Liver (tissue), 9 donors: Measurements from ENCODE around the gene CARD8. TPM values are rescaled to one million over a fixed set of nuclear protein-coding genes. Genes with fewer than 3 reads are reported as not detected.

Source experiments
- DNase-seq: peaks from one replicate; pipeline ENCODE4 v3.0.0-alpha.2; 2017; ENCODE audit warnings: low spot score
- H3K27ac ChIP-seq, 2 donors: one replicate each; pipeline ENCODE4 v1.7.0; 2013; ENCODE audit warnings: inconsistent platforms in 2 of 2, low read length in 2 of 2, control low read depth in 1 of 2, low read depth in 1 of 2, mild to moderate bottlenecking in 1 of 2
- H3K27me3 ChIP-seq, 4 donors: one replicate each; pipeline versions ENCODE4 v1.6.1 to v1.7.0; 2013; ENCODE audit warnings: low read length in 3 of 4, inconsistent platforms in 1 of 4, mild to moderate bottlenecking in 1 of 4, moderate library complexity in 1 of 4; ENCODE audit not compliant: control insufficient read depth in 4 of 4, insufficient read depth in 4 of 4
- H3K36me3 ChIP-seq, 4 donors: one replicate each; pipeline versions ENCODE4 v1.6.1 to v1.7.0; 2013; ENCODE audit warnings: low read length in 3 of 4, mild to moderate bottlenecking in 3 of 4, low read depth in 1 of 4, moderate library complexity in 1 of 4; ENCODE audit not compliant: control insufficient read depth in 4 of 4, insufficient read depth in 3 of 4
- H3K4me1 ChIP-seq, 4 donors: one replicate each; pipeline versions ENCODE4 v1.6.1 to v1.7.0; 2013; ENCODE audit warnings: low read length in 3 of 4, mild to moderate bottlenecking in 3 of 4, moderate library complexity in 1 of 4; ENCODE audit not compliant: control insufficient read depth in 4 of 4, insufficient read depth in 4 of 4
- H3K4me3 ChIP-seq, 3 donors: one replicate each; pipeline versions ENCODE4 v1.6.1 to v1.7.0; 2013; ENCODE audit warnings: low read length in 3 of 3, control low read depth in 1 of 3, low read depth in 1 of 3, mild to moderate bottlenecking in 1 of 3
- H3K9ac ChIP-seq, 2 donors: one replicate each; pipeline ENCODE4 v1.7.0; 2013; ENCODE audit warnings: low read length in 2 of 2, mild to moderate bottlenecking in 2 of 2, moderate library complexity in 2 of 2, control low read depth in 1 of 2, low read depth in 1 of 2
- H3K9me3 ChIP-seq, 4 donors: one replicate each; pipeline versions ENCODE4 v1.6.1 to v1.7.0; 2013; ENCODE audit warnings: low read length in 3 of 4; ENCODE audit not compliant: control insufficient read depth in 4 of 4
- EGR1 ChIP-seq, 2 donors: IDR thresholded peaks; 2 replicates each; pipeline ENCODE4 v1.6.1; 2016 to 2018; ENCODE audit warnings: antibody characterized with exemption in 2 of 2, low read depth in 2 of 2
- FOXA2 ChIP-seq: IDR thresholded peaks from 2 replicates; pipeline ENCODE4 v1.6.1; 2016; ENCODE audit warnings: antibody characterized with exemption
- GABPA ChIP-seq, 2 donors: IDR thresholded peaks in 1 of 2; conservative IDR thresholded peaks in 1 of 2; 2 replicates each; pipeline ENCODE4 v1.6.1; 2016; ENCODE audit warnings: antibody characterized with exemption in 2 of 2, mild to moderate bottlenecking in 1 of 2, moderate library complexity in 1 of 2
- HNF4A ChIP-seq, 2 donors: conservative IDR thresholded peaks; 2 replicates each; pipeline ENCODE4 v1.6.1; 2016; ENCODE audit warnings: antibody characterized with exemption in 2 of 2, mild to moderate bottlenecking in 2 of 2
- HNF4G ChIP-seq: IDR thresholded peaks from 2 replicates; pipeline ENCODE4 v1.6.1; 2016; ENCODE audit warnings: antibody characterized with exemption
- NR2F2 ChIP-seq: IDR thresholded peaks from 2 replicates; pipeline ENCODE4 v1.6.1; 2016; ENCODE audit warnings: antibody characterized with exemption
- RAD21 ChIP-seq, 2 donors: IDR thresholded peaks; 2 replicates each; pipeline ENCODE4 v1.6.1; 2016; ENCODE audit warnings: antibody characterized with exemption in 2 of 2, mild to moderate bottlenecking in 2 of 2
- SP1 ChIP-seq: IDR thresholded peaks from 2 replicates; pipeline ENCODE4 v1.6.1; 2018; ENCODE audit warnings: antibody characterized with exemption, mild to moderate bottlenecking
- TAF1 ChIP-seq: conservative IDR thresholded peaks from 2 replicates; pipeline ENCODE4 v1.6.1; 2016; ENCODE audit warnings: antibody characterized with exemption, mild to moderate bottlenecking
- YY1 ChIP-seq: IDR thresholded peaks from 2 replicates; pipeline ENCODE4 v1.6.1; 2016; ENCODE audit warnings: antibody characterized with exemption, mild to moderate bottlenecking
- WGBS: extraction: QIAGEN DNeasy Blood & Tissue Kit; methylation state at CpG from one replicate; pipeline ENCODE4 v1.1.7; 2013; 5-methylcytosine and 5-hydroxymethylcytosine counted together
- polyA plus RNA-seq, 2 donors: library from polyadenylated mRNA; stranded (reverse) in 1 of 2; unstranded in 1 of 2; fragments of 200-250 nt in 1 of 2; fragments of >200 nt in 1 of 2; fragmentation: Nextera tagmentation in 1 of 2; extraction: Ambion mirVana in 1 of 2; gene quantifications; one replicate each; pipeline versions ENCODE4 v1.2.1 to v1.2.3, GENCODE V29; 2013 to 2015
- total RNA-seq, 2 donors: library from RNA; depleted of rRNA; stranded (reverse); fragments of >200 nt; gene quantifications; one replicate each; pipeline ENCODE4 v1.2.3, GENCODE V29; 2014
- TF ChIP-seq, protein P1 (sequence below): IDR thresholded peaks from 2 replicates; pipeline ENCODE4 v1.6.1; 2016; ENCODE audit warnings: antibody characterized with exemption
- TF ChIP-seq, protein P2 (sequence below): IDR thresholded peaks from 2 replicates; pipeline ENCODE4 v1.6.1; 2016; ENCODE audit warnings: antibody characterized with exemption, mild to moderate bottlenecking
- TF ChIP-seq, protein P3 (sequence below): fragments of 150-350 bp; IDR thresholded peaks from 2 replicates; pipeline ENCODE4 v1.5.1; 2017; ENCODE audit warnings: improper control_type of control experiment, low read depth, low read length; ENCODE audit not compliant: missing input control
- TF ChIP-seq, protein P4 (sequence below): IDR thresholded peaks from 2 replicates; pipeline ENCODE4 v1.6.1; 2016; ENCODE audit warnings: antibody characterized with exemption
- TF ChIP-seq, protein P5 (sequence below): IDR thresholded peaks from 2 replicates; pipeline ENCODE4 v1.6.1; 2016; ENCODE audit warnings: antibody characterized with exemption
- donor health status: healthy.
- donor health status: healthy.
- donor health status: healthy.
- donor health status: healthy.
- donor health status: healthy.

CARD8 gene
- total and polyA plus RNA-seq, 4 donors: 9.4 to 36.3 (median 22.4) TPM

DNA sequence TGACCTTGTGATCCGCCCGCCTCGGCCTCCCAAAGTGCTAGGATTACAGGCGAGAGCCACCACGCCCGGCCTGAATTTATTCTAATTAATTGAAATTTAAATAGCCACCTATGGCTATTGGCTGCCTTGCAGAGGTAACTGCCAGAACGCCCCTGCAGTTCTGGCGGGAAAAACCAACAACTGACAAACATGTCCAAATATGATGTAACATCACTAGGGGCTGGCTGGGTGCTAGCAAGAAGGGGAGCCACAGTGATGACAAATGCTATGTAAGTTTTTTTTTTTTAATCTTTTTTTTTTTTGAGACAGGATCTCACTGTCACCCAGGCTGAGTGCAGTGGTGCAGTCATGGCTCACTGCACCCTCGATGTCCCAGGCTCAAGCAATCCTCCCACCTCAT lies 72.4 kb downstream of the CARD8 start:
- whole genome bisulfite sequencing: 91% methylated on average over 9 of the region's 9 CpGs
- TF ChIP-seq NR2F2: no peak
- no peak for TF ChIP-seq HNF4G
- TF ChIP-seq, protein P1, sequence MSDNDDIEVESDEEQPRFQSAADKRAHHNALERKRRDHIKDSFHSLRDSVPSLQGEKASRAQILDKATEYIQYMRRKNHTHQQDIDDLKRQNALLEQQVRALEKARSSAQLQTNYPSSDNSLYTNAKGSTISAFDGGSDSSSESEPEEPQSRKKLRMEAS: no peak
- TF ChIP-seq HNF4A (conservative IDR thresholded peaks at IDR 0.05): no peak
- no peaks in the 10 kb centered on the region for H3K27me3 ChIP-seq

DNA sequence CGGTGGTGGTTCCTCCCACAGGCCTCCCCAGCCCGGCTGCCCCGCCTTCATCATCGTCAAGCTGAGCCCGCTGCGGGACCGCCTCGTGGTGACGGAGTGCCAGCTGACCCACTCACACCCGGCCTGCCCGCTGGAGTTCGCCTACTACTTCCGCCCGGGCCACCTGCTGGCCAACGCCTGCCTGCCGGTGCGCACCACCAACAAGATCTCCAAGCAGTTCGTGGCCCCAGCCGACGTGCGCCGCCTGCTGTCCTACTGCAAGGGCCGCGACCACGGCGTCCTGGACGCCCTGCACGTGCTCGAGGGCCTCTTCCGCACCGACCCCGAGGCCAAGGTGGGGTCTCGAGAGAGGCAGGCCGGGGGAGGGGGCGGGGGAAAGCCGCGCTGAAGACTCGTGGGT lies 73.3 kb downstream of the CARD8 start:
- Histone ChIP-seq H3K9me3 (peaks cover 2 to 8% (median 4%) of the 10 kb centered on the region in 4 donors), H3K4me3 (no peak overlapping the region), H3K9ac (no peak overlapping the region), H3K27me3 (no peaks in the 10 kb centered on the region), H3K36me3 (peaks cover 0 to 2% (median 0%) of the 10 kb centered on the region in 4 donors), H3K4me1 (no peaks in the 10 kb centered on the region), H3K27ac (no peak overlapping the region)
- no peak for DNase-seq
- 95% methylated on average over 38 of the region's 38 CpGs for WGBS
- TF ChIP-seq RAD21 (IDR thresholded peaks at IDR 0.05) (no peak), HNF4A (conservative IDR thresholded peaks at IDR 0.05) (no peak), YY1 (no peak), EGR1 (IDR thresholded peaks at IDR 0.05; ENCODE audit: low read depth in 2 of 2) (no peak), GABPA (IDR thresholded peaks at IDR 0.05 in 1 of 2, conservative IDR thresholded peaks at IDR 0.05 in 1 of 2) (no peak), SP1 (no peak)
- TF ChIP-seq, protein P2, sequence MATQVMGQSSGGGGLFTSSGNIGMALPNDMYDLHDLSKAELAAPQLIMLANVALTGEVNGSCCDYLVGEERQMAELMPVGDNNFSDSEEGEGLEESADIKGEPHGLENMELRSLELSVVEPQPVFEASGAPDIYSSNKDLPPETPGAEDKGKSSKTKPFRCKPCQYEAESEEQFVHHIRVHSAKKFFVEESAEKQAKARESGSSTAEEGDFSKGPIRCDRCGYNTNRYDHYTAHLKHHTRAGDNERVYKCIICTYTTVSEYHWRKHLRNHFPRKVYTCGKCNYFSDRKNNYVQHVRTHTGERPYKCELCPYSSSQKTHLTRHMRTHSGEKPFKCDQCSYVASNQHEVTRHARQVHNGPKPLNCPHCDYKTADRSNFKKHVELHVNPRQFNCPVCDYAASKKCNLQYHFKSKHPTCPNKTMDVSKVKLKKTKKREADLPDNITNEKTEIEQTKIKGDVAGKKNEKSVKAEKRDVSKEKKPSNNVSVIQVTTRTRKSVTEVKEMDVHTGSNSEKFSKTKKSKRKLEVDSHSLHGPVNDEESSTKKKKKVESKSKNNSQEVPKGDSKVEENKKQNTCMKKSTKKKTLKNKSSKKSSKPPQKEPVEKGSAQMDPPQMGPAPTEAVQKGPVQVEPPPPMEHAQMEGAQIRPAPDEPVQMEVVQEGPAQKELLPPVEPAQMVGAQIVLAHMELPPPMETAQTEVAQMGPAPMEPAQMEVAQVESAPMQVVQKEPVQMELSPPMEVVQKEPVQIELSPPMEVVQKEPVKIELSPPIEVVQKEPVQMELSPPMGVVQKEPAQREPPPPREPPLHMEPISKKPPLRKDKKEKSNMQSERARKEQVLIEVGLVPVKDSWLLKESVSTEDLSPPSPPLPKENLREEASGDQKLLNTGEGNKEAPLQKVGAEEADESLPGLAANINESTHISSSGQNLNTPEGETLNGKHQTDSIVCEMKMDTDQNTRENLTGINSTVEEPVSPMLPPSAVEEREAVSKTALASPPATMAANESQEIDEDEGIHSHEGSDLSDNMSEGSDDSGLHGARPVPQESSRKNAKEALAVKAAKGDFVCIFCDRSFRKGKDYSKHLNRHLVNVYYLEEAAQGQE: no peak
- TF ChIP-seq, protein P1: no peak

More for the DNA sequence above, 72.4 kb downstream of the CARD8 start:
- Histone ChIP-seq H3K9me3 (peaks cover 2 to 8% (median 4%) of the 10 kb centered on the region in 4 donors), H3K9ac (no peak overlapping the region), H3K4me1 (no peaks in the 10 kb centered on the region), H3K36me3 (peaks cover 0 to 2% (median under 1%) of the 10 kb centered on the region in 4 donors), H3K27ac (no peak overlapping the region), H3K4me3 (no peak overlapping the region)
- DNase-seq: no peak

DNA sequence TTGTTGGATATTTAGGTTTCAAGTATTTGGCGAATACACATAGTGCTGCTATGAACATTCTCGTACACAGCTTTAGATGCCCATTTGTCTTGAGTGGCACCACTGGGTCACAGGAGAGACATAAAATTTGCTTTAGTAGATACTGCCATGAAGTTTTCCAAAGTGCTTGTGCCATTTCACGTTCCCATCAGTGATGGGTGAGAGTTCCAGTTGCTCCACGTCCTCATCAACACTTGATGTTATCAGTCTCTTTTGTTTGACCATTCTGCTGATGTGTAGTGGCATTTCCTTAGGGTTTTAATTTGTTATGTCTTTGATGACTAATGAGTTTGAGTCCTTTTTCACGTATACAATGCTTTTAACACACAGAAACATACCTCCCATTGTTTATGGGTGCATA lies 74.2 kb downstream of the CARD8 start:
- H3K27me3 ChIP-seq: no peaks in the 10 kb centered on the region
- peaks cover 0 to 2% (median 0%) of the 10 kb centered on the region in 4 donors for H3K36me3 ChIP-seq
- H3K9ac ChIP-seq: no peak overlapping the region
- WGBS: 97% methylated on average over 5 of the region's 5 CpGs
- H3K9me3 ChIP-seq: peaks cover 2 to 8% (median 4%) of the 10 kb centered on the region in 4 donors
- no peak for DNase-seq
- H3K27ac ChIP-seq: no peak overlapping the region
- no peaks in the 10 kb centered on the region for H3K4me1 ChIP-seq
- H3K4me3 ChIP-seq: no peak overlapping the region
- TF ChIP-seq, protein P3, sequence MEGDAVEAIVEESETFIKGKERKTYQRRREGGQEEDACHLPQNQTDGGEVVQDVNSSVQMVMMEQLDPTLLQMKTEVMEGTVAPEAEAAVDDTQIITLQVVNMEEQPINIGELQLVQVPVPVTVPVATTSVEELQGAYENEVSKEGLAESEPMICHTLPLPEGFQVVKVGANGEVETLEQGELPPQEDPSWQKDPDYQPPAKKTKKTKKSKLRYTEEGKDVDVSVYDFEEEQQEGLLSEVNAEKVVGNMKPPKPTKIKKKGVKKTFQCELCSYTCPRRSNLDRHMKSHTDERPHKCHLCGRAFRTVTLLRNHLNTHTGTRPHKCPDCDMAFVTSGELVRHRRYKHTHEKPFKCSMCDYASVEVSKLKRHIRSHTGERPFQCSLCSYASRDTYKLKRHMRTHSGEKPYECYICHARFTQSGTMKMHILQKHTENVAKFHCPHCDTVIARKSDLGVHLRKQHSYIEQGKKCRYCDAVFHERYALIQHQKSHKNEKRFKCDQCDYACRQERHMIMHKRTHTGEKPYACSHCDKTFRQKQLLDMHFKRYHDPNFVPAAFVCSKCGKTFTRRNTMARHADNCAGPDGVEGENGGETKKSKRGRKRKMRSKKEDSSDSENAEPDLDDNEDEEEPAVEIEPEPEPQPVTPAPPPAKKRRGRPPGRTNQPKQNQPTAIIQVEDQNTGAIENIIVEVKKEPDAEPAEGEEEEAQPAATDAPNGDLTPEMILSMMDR: no peak
- TF ChIP-seq, protein P2: no peak
- no peak for TF ChIP-seq TAF1
- TF ChIP-seq FOXA2: no peak
- no peak for TF ChIP-seq NR2F2
- no peak for TF ChIP-seq YY1
- TF ChIP-seq GABPA (IDR thresholded peaks at IDR 0.05 in 1 of 2, conservative IDR thresholded peaks at IDR 0.05 in 1 of 2): no peak
- TF ChIP-seq EGR1 (IDR thresholded peaks at IDR 0.05; ENCODE audit: low read depth in 2 of 2): no peak
- TF ChIP-seq, protein P4, sequence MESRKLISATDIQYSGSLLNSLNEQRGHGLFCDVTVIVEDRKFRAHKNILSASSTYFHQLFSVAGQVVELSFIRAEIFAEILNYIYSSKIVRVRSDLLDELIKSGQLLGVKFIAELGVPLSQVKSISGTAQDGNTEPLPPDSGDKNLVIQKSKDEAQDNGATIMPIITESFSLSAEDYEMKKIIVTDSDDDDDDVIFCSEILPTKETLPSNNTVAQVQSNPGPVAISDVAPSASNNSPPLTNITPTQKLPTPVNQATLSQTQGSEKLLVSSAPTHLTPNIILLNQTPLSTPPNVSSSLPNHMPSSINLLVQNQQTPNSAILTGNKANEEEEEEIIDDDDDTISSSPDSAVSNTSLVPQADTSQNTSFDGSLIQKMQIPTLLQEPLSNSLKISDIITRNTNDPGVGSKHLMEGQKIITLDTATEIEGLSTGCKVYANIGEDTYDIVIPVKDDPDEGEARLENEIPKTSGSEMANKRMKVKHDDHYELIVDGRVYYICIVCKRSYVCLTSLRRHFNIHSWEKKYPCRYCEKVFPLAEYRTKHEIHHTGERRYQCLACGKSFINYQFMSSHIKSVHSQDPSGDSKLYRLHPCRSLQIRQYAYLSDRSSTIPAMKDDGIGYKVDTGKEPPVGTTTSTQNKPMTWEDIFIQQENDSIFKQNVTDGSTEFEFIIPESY: no peak
- TF ChIP-seq, protein P5, sequence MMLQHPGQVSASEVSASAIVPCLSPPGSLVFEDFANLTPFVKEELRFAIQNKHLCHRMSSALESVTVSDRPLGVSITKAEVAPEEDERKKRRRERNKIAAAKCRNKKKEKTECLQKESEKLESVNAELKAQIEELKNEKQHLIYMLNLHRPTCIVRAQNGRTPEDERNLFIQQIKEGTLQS: no peak
- no peak for TF ChIP-seq HNF4A (conservative IDR thresholded peaks at IDR 0.05)
